WTC11 (cell line): ENCODE data around the gene APOBEC3B.
"Not testable (repeated sequence)": the region's sequence is repeated elsewhere in the genome, so short reads cannot be mapped to it uniquely, and the experiment has no call there.

ENCODE experiments used
- JAZF1 ChIP-seq: fragments of 250-450 bp; sonication (Bioruptor Pico); IDR thresholded peaks from 2 replicates; pipeline ENCODE4 v1.9.0; 2021; ENCODE audit warnings: moderate library complexity, mild to moderate bottlenecking, inconsistent platforms
- NFYB ChIP-seq: sonication (generic); formaldehyde crosslinking; conservative IDR thresholded peaks from 2 replicates; pipeline ENCODE4 v1.8.0; 2022; ENCODE audit warnings: low read depth, missing genetic modification reagents
- ZNF263 ChIP-seq: sonication (generic); formaldehyde crosslinking; IDR thresholded peaks from 2 replicates; pipeline ENCODE4 v1.8.1; 2022; ENCODE audit warnings: low read depth, mild to moderate bottlenecking, moderate library complexity, missing genetic modification reagents
- TF ChIP-seq, protein P1 (sequence below): fragments of 200-600 bp; IDR thresholded peaks from 2 replicates; pipeline ENCODE4 v1.8.0; 2022; ENCODE audit warnings: antibody characterized with exemption
- TF ChIP-seq, protein P2 (sequence below): sonication (generic); formaldehyde crosslinking; IDR thresholded peaks from 2 replicates; pipeline ENCODE4 v1.8.1; 2023; ENCODE audit warnings: mild to moderate bottlenecking, missing genetic modification reagents, moderate library complexity
- TF ChIP-seq, protein P3 (sequence below): sonication (generic); formaldehyde crosslinking; IDR thresholded peaks from 2 replicates; pipeline ENCODE4 v1.8.0; 2022; ENCODE audit warnings: mild to moderate bottlenecking, missing genetic modification reagents

DNA sequence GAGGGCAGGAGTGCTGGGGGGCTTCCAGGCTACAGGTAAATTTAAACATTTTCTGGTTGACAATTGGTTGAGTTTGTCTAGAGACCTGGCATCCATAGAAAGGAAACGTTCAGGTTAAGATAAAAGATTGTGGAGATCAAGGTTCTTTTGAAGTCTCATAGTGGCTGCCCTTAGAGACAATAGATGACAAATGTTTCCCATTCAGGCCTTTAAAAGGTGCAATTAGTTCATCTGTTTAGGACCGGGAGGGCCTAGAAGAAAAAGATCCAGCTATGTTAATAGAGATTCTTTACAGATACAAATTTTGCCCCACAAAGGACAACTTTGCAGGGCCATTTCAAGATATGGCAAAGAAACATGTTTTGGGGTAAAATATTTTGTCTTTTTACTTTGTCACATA lies 54.9 kb downstream of the APOBEC3B start:
- TF ChIP-seq, protein P1, sequence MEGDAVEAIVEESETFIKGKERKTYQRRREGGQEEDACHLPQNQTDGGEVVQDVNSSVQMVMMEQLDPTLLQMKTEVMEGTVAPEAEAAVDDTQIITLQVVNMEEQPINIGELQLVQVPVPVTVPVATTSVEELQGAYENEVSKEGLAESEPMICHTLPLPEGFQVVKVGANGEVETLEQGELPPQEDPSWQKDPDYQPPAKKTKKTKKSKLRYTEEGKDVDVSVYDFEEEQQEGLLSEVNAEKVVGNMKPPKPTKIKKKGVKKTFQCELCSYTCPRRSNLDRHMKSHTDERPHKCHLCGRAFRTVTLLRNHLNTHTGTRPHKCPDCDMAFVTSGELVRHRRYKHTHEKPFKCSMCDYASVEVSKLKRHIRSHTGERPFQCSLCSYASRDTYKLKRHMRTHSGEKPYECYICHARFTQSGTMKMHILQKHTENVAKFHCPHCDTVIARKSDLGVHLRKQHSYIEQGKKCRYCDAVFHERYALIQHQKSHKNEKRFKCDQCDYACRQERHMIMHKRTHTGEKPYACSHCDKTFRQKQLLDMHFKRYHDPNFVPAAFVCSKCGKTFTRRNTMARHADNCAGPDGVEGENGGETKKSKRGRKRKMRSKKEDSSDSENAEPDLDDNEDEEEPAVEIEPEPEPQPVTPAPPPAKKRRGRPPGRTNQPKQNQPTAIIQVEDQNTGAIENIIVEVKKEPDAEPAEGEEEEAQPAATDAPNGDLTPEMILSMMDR: not testable (repeated sequence)
- TF ChIP-seq, protein P2, sequence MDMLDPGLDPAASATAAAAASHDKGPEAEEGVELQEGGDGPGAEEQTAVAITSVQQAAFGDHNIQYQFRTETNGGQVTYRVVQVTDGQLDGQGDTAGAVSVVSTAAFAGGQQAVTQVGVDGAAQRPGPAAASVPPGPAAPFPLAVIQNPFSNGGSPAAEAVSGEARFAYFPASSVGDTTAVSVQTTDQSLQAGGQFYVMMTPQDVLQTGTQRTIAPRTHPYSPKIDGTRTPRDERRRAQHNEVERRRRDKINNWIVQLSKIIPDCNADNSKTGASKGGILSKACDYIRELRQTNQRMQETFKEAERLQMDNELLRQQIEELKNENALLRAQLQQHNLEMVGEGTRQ (CRISPR knock-in tag): not testable (repeated sequence)
- TF ChIP-seq JAZF1 (CRISPR knock-in tag); NFYB (CRISPR knock-in tag); ZNF263: not testable (repeated sequence)
- TF ChIP-seq, protein P3, sequence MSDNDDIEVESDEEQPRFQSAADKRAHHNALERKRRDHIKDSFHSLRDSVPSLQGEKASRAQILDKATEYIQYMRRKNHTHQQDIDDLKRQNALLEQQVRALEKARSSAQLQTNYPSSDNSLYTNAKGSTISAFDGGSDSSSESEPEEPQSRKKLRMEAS: not testable (repeated sequence)
